Lower lobe of right lung (tissue), 2 donors: ENCODE results near the gene SIAE. TPM values are rescaled to one million over a fixed set of nuclear protein-coding genes. Genes with fewer than 3 reads are reported as not detected.
"Not testable (repeated sequence)": the region's sequence is repeated elsewhere in the genome, so short reads cannot be mapped to it uniquely, and the experiment has no call there.

Source experiments
- ATAC-seq, 2 donors: fragments of 200-7000 bp; cut with Tn5 transposase; one replicate each; pipeline ENCODE4 v1.9.1; 2020 to 2022; ENCODE audit warnings: mild to moderate bottlenecking in 2 of 2, moderate library complexity in 2 of 2
- DNase-seq: peaks from one replicate; pipeline ENCODE4 v3.0.0-alpha.2; 2020
- H3K27ac ChIP-seq: fragments of 200-600 bp; one replicate; pipeline ENCODE4 v1.8.0; 2022
- H3K27me3 ChIP-seq: fragments of 200-600 bp; one replicate; pipeline ENCODE4 v1.8.0; 2022; ENCODE audit warnings: low read depth
- H3K36me3 ChIP-seq: fragments of 200-600 bp; one replicate; pipeline ENCODE4 v1.8.0; 2022; ENCODE audit warnings: mild to moderate bottlenecking
- H3K4me1 ChIP-seq: fragments of 200-600 bp; one replicate; pipeline ENCODE4 v1.8.0; 2022
- H3K4me3 ChIP-seq: fragments of 200-600 bp; one replicate; pipeline ENCODE4 v1.8.0; 2022; ENCODE audit warnings: mild to moderate bottlenecking
- H3K9me3 ChIP-seq: fragments of 200-600 bp; one replicate; pipeline ENCODE4 v1.8.0; 2022
- CTCF ChIP-seq: fragments of 200-600 bp; IDR thresholded peaks from one replicate; pipeline ENCODE4 v1.8.0; 2022; ENCODE audit warnings: antibody characterized with exemption, mild to moderate bottlenecking
- intact Hi-C: fragments of 100-400 bp; cut with DNase I; formaldehyde crosslinking; loops from one replicate; pipeline ENCODE4 v1.11.0; 2022
- total RNA-seq: library from RNA; stranded (reverse); fragmentation: NEBNext Ultra II Directional; extraction: Animal tissue kit (Norgen Biotek cat#: 25700); gene quantifications from one replicate; pipeline ENCODE4 v1.2.1, GENCODE V29; 2021
- donor health status: DM: no; HTN: yes; CAD: no; lungs with severe emphysema.

SIAE gene
- total RNA-seq, 1 donor from 2014 or later: 41.4 TPM

- Histone ChIP-seq H3K27me3 (no peaks in the 10 kb centered on the region), H3K9me3 (no peaks in the 10 kb centered on the region), H3K4me1 (no peaks in the 10 kb centered on the region), H3K27ac (no peak overlapping the region), H3K4me3 (no peak overlapping the region), H3K36me3 (no peaks in the 10 kb centered on the region)
- intact Hi-C loops: no loop called here
- no peak for TF ChIP-seq CTCF
- no peak for DNase-seq
- peak; percentile 46 to 68 for ATAC-seq
Observed at GRCh38 chr11:124605719-124606118, 67.8 kb downstream of the SIAE start.

- H3K27ac ChIP-seq, H3K27me3 ChIP-seq, H3K4me1 ChIP-seq, intact Hi-C loops, ATAC-seq, H3K4me3 ChIP-seq, H3K9me3 ChIP-seq, DNase-seq, H3K36me3 ChIP-seq: not testable (repeated sequence)
Observed at GRCh38 chr11:124602723-124603122, 70.8 kb downstream of the SIAE start.

DNA sequence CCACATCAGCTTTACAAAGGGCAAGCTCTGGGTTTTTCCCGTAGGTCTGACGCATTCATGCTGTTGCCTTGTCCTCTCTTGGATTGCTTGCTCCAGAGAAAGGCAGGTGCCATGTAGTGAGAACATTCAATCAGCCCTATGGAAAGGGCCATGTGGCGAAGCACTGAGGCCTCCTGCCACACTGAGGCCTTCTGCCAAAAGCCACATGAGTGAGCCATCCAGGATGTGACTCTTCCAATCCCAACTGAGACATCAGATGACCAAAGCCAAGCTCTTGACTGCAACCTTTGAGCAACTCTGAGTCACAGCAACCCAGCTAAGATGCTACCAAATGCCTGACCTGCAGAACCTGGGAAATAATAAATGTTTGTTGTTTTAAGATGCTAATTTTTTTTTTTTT is 71.3 kb downstream of the SIAE start:
- Histone ChIP-seq H3K9me3 (no peaks in the 10 kb centered on the region), H3K4me3 (no peak overlapping the region), H3K4me1 (no peaks in the 10 kb centered on the region), H3K27ac (no peak overlapping the region), H3K27me3 (no peaks in the 10 kb centered on the region), H3K36me3 (no peaks in the 10 kb centered on the region)
- no peak for DNase-seq
- no peak for ATAC-seq
- intact Hi-C loops: no loop called here
- no peak for TF ChIP-seq CTCF

DNA sequence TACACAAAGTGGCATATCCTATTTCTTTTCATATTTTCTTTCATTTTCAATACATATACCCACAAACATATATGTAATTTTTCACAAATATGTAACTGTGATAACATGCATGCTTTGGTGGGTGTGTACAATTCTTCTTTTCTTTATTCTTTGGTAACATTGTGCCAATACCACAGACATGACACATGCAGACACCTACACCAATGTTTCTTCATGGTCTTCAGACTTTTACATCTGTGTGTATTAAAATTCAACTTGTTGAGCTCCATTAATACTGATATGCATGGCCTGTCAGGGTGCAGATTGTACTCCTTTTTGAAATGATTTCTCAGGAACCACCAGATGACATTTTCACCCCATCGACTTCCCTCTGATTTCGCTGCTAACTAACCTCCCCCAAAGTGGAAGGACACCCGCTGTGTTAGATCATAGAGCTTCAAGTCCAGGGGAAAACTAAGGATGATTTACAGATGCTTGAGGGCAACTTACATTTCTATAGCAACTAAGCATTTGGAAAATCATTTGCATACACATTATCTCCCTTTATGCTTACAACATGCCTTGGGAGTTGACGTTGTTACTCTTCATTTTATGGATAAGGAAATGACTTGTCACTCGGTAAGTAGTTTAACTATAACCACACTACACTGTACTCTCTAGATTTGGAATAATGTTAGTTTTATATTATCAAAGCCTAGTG is 72.8 kb downstream of the SIAE start:
- no peak for DNase-seq
- Histone ChIP-seq H3K9me3 (no peaks in the 10 kb centered on the region), H3K27me3 (no peaks in the 10 kb centered on the region), H3K4me3 (no peak overlapping the region), H3K27ac (no peak overlapping the region), H3K4me1 (no peaks in the 10 kb centered on the region), H3K36me3 (no peaks in the 10 kb centered on the region)
- ATAC-seq: no peak
- TF ChIP-seq CTCF: no peak
- intact Hi-C loops: no loop called here

DNA sequence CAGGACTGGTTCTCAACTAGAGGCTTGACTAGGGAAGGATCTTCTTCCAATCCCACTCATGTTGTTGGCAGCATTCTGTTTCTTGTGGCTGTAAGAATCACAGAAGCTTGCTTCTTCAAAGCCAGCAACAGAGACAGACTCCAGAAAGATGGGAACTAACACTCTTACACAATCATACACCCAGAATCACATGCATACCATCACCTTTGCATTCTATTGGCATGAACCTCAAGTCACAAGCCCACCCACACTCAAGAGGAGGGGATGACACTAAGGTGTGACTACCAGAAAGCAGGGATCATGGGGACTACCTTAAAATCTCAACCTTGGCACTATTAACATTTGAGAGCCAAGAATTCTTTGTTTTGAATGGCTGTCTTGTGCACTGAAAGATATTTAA is 75.9 kb downstream of the SIAE start:
- intact Hi-C loops: no loop called here
- no peak for ATAC-seq
- no peak for TF ChIP-seq CTCF

GRCh38 chr11:124595302-124595701 is 78.2 kb downstream of the SIAE start:
- intact Hi-C loops: no loop called here
- no peaks in the 10 kb centered on the region for H3K36me3 ChIP-seq
- H3K9me3 ChIP-seq: no peaks in the 10 kb centered on the region
- DNase-seq: no peak
- H3K4me1 ChIP-seq: no peaks in the 10 kb centered on the region
- H3K27ac ChIP-seq: no peak overlapping the region
- no peak for TF ChIP-seq CTCF
- no peak for ATAC-seq
- no peaks in the 10 kb centered on the region for H3K27me3 ChIP-seq
- H3K4me3 ChIP-seq: no peak overlapping the region

More for the DNA sequence above, 75.9 kb downstream of the SIAE start:
- Histone ChIP-seq H3K36me3 (no peaks in the 10 kb centered on the region), H3K4me1 (no peaks in the 10 kb centered on the region), H3K27ac (no peak overlapping the region), H3K9me3 (no peaks in the 10 kb centered on the region), H3K27me3 (no peaks in the 10 kb centered on the region), H3K4me3 (no peak overlapping the region)
- no peak for DNase-seq
